Coronary artery (tissue), 2 donors: ENCODE measurements around the gene SEMA7A.
A peak's percentile ranks its signal among the peaks of the same experiment; 100 is the strongest.

Source experiments
- DNase-seq: peaks from one replicate; pipeline ENCODE4 v3.0.0-alpha.2; 2017; ENCODE audit warnings: low spot score
- H3K27ac ChIP-seq, 2 donors: fragments of 200-600 bp; sonication (generic); one replicate each; pipeline ENCODE4 v1.5.1; 2016 to 2019
- H3K4me3 ChIP-seq: fragments of 200-600 bp; sonication (generic); 2 replicates; pipeline ENCODE4 v1.5.1; 2016; ENCODE audit warnings: mild to moderate bottlenecking, moderate library complexity
- CTCF ChIP-seq: fragments of 200-600 bp; sonication (generic); IDR thresholded peaks from one replicate; pipeline ENCODE4 v1.5.1; 2019; ENCODE audit warnings: antibody characterized with exemption

The SEMA7A gene

GRCh38 chr15:74442063-74442462, 8.3 kb upstream of the SEMA7A start:
- H3K4me3 ChIP-seq: no peak overlapping the region
- TF ChIP-seq CTCF: no peak
- H3K27ac ChIP-seq: no peak overlapping the region
- no peak for DNase-seq

DNA sequence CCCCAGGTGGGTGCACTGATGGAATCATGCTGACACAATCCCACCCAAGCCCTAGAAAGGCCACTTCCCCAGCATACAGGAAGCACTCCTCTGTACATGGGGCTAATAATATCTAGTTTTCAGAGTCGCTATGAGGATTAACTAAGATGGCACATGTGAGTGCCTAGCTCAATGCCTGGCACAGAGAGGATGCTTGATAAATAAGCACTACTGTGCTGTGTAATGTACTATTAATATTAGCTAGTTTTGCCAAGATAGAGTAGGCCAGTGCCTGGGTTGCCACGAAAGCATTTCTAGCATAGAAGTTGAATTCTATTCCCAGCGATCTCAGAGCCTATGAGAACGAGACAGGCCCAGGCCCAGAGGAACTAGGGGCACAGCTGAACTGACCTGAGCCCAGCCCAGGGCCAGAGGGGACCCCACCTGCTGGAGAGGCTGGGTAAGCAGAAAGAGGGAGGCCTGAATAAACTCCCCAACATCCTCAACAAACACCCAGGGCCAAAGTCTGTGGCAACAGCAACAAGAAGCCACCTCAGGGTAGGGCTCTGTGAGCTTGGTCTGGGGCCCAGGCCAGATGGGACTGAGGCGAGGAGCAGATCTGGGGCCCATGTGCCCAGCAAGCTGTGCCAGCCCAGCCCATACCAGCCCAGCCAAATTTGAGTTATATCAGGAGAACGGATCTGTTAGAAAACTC, 7.6 kb upstream of the SEMA7A start:
- TF ChIP-seq CTCF: no peak
- H3K4me3 ChIP-seq: no peak overlapping the region
- H3K27ac ChIP-seq: no peak overlapping the region
- no peak for DNase-seq

- no peak for DNase-seq
- Histone ChIP-seq H3K27ac (no peak overlapping the region), H3K4me3 (no peak overlapping the region)
- TF ChIP-seq CTCF: peak; percentile 53
These were observed 5.1 kb upstream of the SEMA7A start for GRCh38 chr15:74438721-74439316.

DNA sequence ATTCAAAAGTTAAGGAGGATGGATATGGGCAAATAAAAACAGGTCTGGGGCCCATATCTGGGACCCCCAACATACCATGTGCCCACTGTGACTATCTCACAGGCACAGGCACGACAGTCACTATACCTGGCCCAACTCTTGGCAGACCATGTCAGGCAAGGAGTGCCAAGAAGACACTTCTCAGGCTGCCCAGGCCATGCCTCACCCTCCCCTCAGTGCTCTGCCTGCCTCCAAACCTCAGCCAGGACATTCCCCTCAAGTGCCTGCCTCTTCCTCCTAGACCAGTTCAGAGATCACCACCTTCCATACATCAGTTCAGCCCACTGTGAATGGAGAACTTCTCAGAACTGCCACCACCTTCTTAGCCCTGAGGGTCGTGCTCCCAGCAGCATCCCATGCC, 4.4 kb upstream of the SEMA7A start:
- Histone ChIP-seq H3K27ac (no peak overlapping the region), H3K4me3 (no peak overlapping the region)
- no peak for DNase-seq
- no peak for TF ChIP-seq CTCF

GRCh38 chr15:74434263-74435136, 742 bp upstream of the SEMA7A start:
- TF ChIP-seq CTCF: no peak
- Histone ChIP-seq H3K4me3 (peak overlapping the region; percentile 97), H3K27ac (peak overlapping the region in 1 of 2 donors; percentile 71)
- DNase-seq: no peak

- no peak for DNase-seq
- H3K27ac ChIP-seq: peak overlapping the region in 1 of 2 donors; percentile 71
- no peak for TF ChIP-seq CTCF
- H3K4me3 ChIP-seq: peak overlapping the region; percentile 97
These were observed 678 bp downstream of the SEMA7A start for GRCh38 chr15:74432968-74433591.
